ENCODE measurements around the gene KCNH8.

- TF ChIP-seq, protein P1, sequence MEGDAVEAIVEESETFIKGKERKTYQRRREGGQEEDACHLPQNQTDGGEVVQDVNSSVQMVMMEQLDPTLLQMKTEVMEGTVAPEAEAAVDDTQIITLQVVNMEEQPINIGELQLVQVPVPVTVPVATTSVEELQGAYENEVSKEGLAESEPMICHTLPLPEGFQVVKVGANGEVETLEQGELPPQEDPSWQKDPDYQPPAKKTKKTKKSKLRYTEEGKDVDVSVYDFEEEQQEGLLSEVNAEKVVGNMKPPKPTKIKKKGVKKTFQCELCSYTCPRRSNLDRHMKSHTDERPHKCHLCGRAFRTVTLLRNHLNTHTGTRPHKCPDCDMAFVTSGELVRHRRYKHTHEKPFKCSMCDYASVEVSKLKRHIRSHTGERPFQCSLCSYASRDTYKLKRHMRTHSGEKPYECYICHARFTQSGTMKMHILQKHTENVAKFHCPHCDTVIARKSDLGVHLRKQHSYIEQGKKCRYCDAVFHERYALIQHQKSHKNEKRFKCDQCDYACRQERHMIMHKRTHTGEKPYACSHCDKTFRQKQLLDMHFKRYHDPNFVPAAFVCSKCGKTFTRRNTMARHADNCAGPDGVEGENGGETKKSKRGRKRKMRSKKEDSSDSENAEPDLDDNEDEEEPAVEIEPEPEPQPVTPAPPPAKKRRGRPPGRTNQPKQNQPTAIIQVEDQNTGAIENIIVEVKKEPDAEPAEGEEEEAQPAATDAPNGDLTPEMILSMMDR (IDR thresholded peaks at IDR 0.05; ENCODE audit: poor library complexity) = no peak
- TF ChIP-seq EZH2phosphoT487 (IDR thresholded peaks at IDR 0.05; ENCODE audit: low read depth, severe bottlenecking, unreplicated experiment) (no peak), EZH2 (IDR thresholded peaks at IDR 0.05; ENCODE audit: borderline replicate concordance) (no peak)
Measured at GRCh38 chr3:19250959-19251610, 102.8 kb downstream of the KCNH8 start.
